ENCODE data around the gene TBC1D22B.
A peak's percentile ranks its signal among the peaks of the same experiment; 100 is the strongest.

Gene TBC1D22B

DNA sequence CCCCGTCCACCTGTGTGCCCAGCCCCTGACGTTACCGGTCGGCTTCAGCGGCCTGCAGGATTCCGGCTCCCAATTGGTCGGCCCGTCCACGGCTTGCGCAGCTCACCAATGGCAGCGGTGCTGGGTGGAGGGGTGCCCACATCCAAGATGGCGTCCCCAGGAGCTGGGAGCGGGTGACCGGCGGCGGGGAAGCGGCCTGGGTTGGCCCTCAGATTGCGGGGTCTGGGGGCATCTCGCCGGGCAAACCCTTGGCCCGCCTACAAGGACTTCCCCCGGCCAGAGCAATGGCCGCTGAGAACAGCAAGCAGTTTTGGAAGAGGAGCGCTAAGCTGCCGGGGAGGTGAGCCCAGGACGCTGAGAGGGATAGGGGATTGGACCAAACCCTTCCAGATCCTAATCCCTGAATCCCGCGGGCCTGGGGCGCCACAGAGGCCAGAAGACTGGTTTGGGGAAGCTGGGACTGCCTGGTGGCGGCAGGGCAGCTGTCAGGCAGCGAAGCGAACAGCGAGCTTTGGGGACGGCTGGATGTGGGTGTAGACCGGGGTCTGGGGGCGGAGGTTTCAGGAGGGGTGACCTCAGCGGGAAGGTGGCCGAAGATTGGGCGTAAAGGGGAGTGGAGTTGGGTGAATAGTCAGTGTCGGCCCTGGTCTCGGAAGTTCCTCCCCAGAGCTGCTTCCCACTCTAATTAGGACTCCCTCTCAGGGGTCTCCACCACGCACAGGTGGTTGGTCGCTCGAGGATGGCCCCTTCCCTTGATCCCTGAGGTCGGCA, at the start of gene TBC1D22B, which contains the start of gene TMEM217:
Gene TBC1D22B (plus strand): TSS at position 139 of the 771 bp plus-strand sequence. CDS start 146 bp downstream, at position 285.
Gene TMEM217 (minus strand): TSS at position 511 of the 771 bp plus-strand sequence. CDS start 39,114 bp downstream, outside the sequence.
- peak; percentile 97 for FAIRE-seq

- FAIRE-seq, result no peak
Observed at GRCh38 chr6:37207903-37208456, 49.6 kb upstream of the TBC1D22B start.

DNA sequence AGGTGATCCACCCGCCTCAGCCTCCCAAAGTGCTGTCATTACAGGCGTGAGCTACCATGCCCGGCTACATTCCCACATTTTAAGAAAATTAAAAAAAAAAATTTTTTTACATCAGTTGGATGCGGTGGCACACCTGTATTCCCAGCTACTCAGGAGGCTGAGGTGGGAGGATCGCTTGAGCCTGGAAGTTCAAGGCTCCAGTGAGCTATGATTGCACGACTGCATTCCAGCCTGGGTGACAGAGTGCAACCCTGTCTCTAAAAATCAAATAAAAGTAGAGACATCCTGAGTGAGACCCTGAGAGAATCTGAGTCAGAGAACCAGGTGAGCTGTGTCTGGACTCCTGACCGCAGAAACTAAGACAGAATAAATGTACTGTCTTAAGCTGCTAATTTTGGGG, 48.8 kb upstream of the TBC1D22B start:
- no peak for FAIRE-seq

DNA sequence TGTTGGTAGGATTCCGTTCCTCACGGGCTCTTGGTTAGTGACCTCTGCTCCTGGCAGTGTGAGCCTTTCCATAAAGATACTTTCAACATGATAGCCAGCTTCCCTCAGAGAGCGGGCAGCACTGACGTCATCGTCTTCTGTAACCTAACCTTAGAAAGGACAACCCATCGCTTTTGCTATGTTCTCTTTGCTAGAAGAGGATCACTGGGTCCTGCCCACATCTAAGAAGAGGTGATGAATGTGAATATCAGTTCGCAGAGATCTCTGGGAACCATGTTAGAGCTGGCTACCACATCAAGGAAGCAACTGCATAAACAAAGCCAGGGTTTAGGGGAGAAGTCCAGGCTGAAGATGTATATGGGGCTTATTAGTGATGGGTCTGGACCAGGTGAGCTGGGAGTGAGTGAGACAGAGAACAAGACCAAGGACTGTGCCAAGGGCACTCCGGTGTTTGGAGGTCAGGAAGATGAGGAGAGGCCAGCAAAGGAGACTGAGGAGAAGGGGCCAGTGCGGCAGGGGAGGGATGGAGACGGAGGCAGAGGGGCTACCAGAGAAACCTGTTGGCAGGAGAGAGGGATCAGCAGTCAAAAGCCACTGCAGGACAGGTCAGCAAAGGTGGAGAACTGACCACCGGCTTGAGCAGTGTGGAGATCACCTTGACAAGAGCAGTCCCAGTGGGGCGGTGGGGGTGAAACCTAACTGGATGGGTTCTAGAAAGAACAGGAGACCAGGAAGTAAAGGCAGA, 47.9 kb upstream of the TBC1D22B start:
- no peak for FAIRE-seq

DNA sequence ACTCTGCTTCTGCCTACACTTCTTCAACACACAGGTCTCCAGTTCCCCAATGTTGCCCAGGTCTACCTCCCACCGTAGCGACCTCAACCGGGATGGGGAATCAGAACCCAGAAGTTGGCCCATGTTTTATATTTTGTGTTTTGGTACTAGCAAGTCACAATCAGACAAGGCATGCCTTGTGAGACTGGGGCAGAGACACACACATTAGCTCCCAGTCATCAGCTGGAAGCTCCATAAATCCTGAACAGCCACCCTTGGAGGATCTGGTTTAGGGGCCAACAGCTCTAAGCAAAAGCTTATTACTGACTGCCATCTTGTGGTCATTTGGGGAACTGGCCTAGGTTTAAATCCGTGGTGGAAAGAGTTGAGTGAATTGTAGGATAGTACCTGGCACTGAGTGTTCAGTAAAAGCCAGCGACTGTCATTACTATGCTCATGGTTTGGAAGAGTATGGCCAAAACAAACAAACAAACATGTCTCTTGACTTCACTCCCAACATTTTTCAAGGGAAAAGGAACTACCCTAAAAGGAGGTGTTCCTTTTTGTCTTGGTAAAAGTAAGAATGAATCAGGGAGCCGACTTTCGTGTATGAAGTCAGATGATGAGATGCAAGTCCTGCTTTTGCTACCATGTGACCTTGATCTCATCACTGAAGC, 47.1 kb upstream of the TBC1D22B start:
- peak; percentile 94 for FAIRE-seq

DNA sequence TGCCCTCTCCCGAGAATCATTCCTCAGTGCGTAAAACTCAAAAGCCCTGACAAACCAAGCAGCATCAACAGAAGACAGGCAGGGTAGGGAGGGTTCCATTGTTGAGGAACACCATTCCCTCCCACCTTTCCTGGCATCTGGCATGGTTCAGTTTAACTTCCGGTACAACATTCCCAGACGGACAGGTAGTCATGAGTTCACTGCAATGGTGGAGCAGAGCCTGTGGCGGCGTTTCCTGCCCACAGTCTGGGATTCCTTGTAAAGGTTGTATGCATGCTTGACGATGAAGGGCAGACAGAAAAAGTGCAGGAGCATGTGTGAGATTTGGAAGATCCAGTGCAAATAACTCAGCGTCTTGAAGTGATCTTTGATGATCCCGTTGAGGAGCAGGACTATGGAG, 45.3 kb upstream of the TBC1D22B start:
- FAIRE-seq, result no peak

- no peak for FAIRE-seq
Observed at GRCh38 chr6:37218061-37218460, 39.5 kb upstream of the TBC1D22B start.

GRCh38 chr6:37218511-37218910, 39.1 kb upstream of the TBC1D22B start:
- FAIRE-seq, result no peak

DNA sequence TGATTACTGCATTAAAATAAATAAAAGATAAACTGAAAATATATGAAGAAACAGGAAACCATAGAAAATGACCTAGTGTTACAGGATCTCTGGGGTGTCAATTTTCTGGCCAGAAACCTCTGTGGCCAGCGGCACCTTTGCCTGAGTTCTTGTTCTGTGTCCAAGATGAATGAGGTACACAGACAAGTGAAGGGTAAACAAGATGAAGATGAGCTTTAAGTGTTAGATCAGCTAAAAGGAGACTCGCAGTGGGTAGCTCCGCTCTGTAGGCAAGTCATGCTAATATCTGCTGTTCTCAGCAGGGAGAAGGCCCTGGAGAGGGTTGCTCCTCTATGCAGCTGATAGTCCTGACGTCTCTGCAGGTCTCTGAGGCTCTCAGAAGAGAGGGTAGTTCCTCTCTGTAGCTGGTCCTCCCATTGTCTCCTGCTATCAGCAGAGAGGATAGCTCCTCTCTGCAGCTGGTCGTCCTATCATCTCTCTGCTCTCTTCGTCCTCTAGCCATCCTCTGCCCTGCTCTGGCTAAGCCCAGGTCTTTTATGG, 35.9 kb upstream of the TBC1D22B start:
- no peak for FAIRE-seq

DNA sequence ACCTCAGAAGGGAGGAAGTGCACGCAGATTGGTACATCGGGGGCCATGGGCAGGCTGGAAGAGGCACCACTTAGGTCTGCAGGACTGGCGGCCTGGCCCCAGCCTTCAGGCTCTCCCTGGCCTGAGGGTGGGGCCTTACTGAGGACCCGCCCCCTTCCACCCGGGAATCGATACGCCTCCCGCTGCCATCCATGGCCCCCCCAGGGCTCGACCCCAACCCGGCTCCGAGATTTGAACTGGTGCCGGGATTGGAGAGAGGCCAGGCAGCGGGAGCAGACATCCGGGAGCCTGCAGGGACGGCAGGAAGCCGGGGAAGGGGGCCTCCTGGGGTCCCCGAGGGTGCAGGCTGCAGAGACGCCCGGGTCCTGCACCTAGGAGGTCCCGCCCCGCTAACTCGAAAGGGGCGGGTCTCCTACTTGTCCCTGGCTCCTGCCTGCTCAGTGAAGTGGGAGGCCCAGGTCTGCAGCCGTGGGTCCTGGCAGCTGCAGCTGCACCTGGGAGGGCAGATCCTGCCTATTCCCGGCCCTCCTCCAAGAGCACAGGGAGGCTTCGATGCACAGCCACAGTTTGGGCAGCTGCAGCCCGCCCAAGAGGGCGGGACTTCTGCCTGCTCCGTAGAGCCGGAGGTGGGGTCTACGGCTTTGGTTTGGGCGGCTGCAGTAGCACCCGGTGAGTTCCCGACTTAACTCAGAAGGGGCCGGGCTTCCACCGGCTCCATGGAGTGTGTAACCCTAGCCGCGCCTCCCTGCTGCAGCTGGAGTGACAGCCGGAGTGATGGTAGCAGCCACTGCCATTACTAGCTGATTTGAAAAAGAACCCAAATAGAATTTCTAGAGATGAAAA, 35.2 kb upstream of the TBC1D22B start:
- peak; percentile 97 for FAIRE-seq

GRCh38 chr6:37222992-37223391, 34.6 kb upstream of the TBC1D22B start:
- no peak for FAIRE-seq

GRCh38 chr6:37225350-37226169, 32.0 kb upstream of the TBC1D22B start:
- FAIRE-seq, result no peak

- FAIRE-seq, result no peak
Observed at GRCh38 chr6:37230104-37230503, 27.5 kb upstream of the TBC1D22B start.

- no peak for FAIRE-seq
Observed at GRCh38 chr6:37232430-37233017, 25.0 kb upstream of the TBC1D22B start.

- no peak for FAIRE-seq
Observed at GRCh38 chr6:37233541-37233940, 24.0 kb upstream of the TBC1D22B start.

GRCh38 chr6:37236921-37237320, 20.7 kb upstream of the TBC1D22B start:
- no peak for FAIRE-seq

DNA sequence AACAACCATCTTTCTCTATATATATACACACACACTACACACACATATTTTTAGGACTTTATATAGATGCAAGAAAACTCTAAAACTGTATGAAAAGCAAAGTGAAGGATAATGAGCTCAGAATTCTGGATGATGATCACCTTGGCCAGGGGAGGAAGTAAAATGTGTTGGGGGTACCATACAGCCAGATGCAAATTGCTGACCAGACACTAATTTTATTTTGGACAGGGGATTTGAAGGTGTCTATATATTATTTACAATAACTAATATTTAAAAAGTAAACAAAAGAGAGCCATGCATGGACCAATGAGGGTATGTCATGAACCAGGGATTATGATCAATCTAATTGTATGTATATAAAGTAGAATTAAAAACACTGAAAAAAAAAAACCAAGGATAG, 19.8 kb upstream of the TBC1D22B start:
- no peak for FAIRE-seq

DNA sequence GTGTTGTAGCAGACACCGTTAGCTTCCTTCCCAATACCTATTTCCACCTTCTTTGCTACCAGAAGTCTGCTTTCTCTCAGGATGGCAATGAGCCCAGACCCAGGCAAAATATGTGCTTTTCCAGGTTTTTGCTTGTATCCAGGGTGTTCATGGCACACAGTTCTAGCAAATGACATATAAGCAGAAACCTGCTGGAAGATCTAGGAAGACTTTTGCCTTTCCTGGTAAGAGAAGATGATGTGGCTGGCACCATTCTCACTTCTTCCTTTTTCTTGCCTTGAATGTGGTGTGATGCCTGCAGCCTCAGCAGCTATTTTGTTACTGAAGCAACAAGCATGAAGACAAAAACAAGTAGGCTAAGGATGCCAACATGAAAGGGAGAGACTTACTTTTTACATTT, 19.2 kb upstream of the TBC1D22B start:
- no peak for FAIRE-seq

DNA sequence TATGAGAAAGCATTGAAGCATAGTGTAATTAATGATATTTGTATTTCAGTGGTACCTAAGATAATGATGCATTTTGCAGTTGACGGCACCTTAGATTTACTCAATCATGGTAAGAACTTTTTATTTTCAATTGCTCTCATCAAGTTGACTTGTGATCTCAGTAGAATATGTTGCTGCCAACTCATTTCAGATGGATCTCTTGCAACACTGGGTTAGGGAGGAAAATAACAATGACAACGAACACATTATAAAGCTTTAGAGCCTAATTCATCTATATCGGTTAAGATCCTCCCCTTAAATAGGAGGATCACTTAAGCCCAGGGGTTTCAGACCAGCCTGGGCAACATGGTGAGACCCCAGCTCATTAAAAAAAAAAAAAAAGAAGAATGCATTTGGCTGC, 18.0 kb upstream of the TBC1D22B start:
- FAIRE-seq, result no peak

- no peak for FAIRE-seq
Observed at GRCh38 chr6:37239950-37240713, 17.4 kb upstream of the TBC1D22B start.

Data from G401.6 (cell line).